ENCODE data around the gene EBF4.

EBF4 gene, protein sequence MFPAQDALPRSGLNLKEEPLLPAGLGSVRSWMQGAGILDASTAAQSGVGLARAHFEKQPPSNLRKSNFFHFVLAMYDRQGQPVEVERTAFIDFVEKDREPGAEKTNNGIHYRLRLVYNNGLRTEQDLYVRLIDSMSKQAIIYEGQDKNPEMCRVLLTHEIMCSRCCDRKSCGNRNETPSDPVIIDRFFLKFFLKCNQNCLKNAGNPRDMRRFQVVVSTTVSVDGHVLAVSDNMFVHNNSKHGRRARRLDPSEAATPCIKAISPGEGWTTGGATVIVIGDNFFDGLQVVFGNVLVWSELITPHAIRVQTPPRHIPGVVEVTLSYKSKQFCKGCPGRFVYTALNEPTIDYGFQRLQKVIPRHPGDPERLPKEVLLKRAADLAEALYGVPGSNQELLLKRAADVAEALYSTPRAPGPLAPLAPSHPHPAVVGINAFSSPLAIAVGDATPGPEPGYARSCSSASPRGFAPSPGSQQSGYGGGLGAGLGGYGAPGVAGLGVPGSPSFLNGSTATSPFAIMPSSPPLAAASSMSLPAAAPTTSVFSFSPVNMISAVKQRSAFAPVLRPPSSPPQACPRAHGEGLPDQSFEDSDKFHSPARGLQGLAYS

DNA sequence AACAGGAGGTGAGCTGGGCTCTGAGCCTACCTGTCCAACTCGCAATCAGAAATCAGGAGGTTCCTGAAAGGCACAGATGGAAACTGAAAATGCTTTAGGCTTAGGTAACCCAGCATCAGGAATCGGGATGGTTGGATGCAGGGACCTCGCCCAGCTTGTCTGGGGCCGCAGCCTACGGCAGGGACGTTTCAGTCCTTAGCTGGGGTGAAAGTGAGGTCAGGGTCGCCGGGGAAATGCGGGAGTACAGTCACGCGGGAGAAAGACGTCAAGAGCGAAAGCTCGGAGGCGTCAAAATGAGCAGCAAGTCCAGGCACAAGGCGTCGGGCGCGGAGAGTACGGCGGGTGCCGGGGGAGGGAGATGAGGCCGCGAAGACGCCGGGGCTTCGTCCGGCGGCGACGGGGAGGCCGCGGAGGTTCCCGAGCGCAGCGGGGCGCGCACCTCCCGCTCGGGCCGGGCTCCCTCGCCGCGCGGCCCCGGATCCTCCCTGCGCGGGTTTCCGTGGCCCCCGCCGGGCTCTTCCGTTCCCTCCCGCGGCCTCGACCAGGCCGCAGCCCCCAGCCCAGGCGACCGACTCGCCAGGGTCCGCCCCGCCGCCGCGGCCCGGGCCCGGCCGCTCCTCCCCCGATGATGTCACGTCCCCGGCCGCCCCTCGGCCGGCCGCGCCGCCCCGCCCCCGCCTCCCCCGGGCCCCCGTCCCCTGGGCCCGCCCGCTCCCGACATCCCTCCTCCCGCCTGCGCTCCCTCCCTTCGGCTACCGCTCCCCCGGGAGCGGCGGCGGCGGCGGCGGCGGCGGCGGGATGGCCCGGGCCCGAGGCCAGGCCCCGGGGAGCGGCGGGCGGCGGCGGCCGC is at the start of gene EBF4:
Gene EBF4 (plus strand): TSS at position 745 of the 850 bp plus-strand sequence. CDS start 866 bp downstream, outside the sequence.
- TF ChIP-seq GATA2 (IDR thresholded peaks at IDR 0.05; ENCODE audit: low read depth, low read length) (no peak), GATA3 (IDR thresholded peaks at IDR 0.05; ENCODE audit: low read depth, low read length) (no peak)

DNA sequence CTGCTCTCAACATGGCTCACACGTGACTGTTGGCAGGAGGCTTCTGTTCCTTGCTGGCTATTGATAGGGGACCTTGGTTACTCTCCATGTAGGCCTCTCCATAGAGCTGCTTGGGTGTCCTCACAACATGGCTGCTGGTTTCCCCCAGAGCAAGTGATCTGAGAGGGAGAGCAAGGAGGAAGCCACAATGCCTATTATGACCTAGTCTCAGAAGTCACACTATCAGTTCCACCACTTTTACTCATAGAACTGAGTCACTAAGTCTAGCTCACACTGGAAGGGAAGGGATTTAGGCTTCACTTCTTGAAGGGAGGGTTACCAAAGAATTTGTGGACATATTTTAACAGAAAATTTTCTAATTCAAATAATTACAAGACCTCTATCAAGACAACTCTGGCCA is 48.9 kb upstream of the EBF4 start:
- TF ChIP-seq GATA3 (IDR thresholded peaks at IDR 0.05; ENCODE audit: low read depth, low read length), result no peak

DNA sequence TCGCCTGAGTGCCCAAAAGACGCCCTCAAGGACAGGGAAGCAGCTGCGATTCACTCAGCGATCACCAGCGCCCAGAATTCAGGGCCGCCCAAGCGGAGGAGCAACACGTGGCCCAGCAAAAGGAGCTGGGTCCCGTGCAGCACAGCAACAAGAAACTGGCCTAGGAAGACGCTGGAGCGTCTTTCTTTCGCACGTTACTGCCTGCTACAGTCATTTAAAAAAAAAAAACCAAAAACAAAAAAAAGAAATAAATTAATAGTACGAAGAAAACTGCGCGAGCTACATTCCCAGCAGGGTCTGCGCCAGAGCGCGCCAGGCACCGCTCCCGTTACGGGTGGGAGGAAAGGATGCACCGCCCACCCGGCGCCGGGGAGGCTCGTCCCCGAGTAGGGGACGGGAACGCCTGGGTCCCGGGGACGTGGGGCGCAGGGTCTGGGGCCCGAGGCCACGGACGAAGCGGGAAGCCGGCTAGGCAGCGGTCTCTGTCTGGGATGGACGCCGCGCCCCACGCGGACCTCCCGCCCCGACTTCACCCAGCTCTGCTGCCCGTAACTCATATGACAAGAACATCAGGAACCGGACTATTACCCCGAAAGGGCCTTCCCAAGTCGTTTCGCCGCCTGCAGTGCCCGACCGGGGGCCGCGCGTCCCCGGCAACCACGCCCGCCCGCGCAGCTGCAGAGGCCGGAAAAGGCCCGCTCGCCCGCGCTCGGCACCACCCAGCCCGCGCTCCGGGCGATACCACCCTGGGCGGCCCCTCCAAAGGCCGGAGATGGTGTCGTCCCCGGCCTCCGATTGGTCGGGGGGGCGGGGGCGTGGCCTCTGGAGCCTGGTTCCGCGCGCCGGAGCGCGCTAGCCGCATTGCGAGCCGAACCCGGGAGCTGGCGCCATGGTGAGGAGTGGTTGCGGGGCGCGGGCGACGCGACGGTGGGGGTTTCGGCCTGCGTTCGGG is 40.5 kb upstream of the EBF4 start, which contains the start of gene NOP56:
Gene NOP56 (plus strand): TSS at position 861 of the 952 bp plus-strand sequence. CDS start 29 bp downstream, at position 890.
- TF ChIP-seq GATA2 (IDR thresholded peaks at IDR 0.05; ENCODE audit: low read depth, low read length), result no peak
- no peak for TF ChIP-seq GATA3 (IDR thresholded peaks at IDR 0.05; ENCODE audit: low read depth, low read length)

DNA sequence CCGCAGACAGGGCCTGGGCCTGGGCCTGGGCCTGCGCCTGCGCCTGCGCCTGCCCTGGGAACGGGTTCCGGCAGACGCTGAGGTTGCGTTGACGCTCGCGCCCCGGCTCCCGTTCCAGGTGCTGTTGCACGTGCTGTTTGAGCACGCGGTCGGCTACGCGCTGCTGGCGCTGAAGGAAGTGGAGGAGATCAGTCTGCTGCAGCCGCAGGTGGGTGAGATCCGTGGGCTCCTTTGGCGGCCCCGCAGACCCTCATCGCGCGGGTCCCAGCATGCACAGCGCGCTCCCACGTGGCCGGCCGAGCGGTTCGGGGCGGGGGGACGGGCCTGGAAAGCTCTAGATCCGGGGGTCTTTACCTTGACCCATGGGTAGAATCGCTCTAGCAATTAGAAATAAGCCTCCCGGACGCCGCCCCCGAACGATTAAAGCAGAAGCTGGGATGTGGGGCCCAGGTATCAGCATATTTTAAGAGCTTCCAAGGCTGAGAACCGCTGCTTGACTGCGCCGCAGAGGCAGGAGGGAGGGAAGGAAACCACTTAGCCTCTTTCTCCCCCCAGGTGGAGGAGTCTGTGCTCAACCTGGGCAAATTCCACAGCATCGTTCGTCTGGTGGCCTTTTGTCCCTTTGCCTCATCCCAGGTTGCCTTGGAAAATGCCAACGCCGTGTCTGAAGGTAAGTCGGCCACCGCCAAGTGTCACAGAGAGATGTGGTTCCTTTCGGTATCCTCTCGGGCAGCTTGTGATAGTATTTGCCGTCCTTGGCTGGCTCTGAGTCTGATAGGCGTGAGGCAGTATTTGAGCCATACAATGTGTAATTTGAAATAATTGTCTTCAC is 39.6 kb upstream of the EBF4 start:
- no peak for TF ChIP-seq GATA3 (IDR thresholded peaks at IDR 0.05; ENCODE audit: low read depth, low read length)
- TF ChIP-seq GATA2 (IDR thresholded peaks at IDR 0.05; ENCODE audit: low read depth, low read length), result no peak

DNA sequence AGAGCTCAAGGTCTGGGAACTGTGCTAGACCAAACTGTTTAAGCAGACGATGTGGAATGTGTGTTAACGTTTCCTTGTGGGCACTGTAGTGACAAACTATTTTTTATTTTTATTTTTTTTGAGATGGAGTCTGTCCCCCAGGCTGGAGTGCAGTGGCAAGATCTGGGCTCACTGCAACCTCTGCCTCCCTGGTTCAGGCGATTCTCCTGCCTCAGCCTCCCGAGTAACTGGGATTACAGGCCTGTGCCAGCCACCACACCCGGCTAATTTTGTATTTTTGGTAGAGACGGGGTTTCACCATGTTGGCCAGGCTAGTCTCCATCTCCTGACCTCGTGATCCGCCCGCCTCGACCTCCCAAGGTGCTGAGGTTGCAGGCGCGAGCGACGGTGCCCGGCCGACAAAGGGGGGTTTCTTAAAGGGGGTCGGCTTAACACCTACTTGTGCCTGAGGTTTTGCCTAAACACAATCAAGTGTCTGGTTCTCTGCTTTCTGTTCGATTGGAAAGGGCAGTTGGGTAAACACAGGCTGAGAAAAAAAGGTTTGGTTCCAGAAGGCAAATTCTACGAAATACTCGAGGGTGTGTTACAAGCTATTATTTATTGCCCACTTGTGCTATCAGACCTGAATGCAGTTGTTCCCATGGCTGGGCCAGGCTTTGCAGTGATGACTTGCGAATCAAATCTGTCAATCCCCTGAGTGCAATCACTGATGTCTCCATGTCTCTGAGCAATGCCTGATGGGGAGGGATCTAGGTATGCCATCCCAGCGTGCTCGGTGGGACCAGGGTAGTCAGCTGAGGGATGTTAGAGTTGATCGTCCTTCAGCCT is 38.8 kb upstream of the EBF4 start:
- TF ChIP-seq GATA3 (IDR thresholded peaks at IDR 0.05; ENCODE audit: low read depth, low read length) (no peak), GATA2 (IDR thresholded peaks at IDR 0.05; ENCODE audit: low read depth, low read length) (no peak)

DNA sequence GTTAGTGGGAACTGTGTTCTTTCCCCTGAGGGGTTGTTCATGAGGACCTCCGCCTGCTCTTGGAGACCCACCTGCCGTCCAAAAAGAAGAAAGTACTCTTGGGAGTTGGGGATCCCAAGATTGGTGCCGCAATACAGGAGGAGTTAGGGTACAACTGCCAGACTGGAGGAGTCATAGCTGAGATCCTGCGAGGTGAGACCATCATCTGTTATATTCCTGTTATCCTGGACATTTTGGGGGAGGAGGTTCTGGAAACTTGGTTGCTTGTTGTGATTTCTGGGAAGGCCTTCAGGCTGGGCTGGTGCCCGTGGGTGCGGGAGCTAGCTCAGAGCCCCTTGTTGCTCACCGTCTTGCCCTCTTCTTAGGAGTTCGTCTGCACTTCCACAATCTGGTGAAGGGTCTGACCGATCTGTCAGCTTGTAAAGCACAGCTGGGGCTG is 38.2 kb upstream of the EBF4 start:
- TF ChIP-seq GATA3 (IDR thresholded peaks at IDR 0.05; ENCODE audit: low read depth, low read length) (no peak), GATA2 (IDR thresholded peaks at IDR 0.05; ENCODE audit: low read depth, low read length) (no peak)

DNA sequence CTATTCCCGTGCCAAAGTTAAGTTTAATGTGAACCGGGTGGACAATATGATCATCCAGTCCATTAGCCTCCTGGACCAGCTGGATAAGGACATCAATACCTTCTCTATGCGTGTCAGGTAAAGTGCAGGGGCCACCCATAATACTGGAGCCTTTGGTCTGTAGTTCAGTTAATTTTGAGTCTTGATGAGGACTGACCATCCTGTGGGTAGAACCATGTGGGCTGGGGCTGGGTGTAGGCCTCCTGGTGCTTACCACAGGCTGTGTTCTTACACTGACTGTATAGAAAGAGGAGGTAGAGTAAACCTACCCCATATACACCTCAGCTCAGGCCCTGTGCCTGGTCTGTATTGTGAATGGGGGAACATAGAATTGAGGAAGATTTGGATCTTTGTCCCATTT is 37.7 kb upstream of the EBF4 start:
- TF ChIP-seq GATA3 (IDR thresholded peaks at IDR 0.05; ENCODE audit: low read depth, low read length) (no peak), GATA2 (IDR thresholded peaks at IDR 0.05; ENCODE audit: low read depth, low read length) (no peak)

DNA sequence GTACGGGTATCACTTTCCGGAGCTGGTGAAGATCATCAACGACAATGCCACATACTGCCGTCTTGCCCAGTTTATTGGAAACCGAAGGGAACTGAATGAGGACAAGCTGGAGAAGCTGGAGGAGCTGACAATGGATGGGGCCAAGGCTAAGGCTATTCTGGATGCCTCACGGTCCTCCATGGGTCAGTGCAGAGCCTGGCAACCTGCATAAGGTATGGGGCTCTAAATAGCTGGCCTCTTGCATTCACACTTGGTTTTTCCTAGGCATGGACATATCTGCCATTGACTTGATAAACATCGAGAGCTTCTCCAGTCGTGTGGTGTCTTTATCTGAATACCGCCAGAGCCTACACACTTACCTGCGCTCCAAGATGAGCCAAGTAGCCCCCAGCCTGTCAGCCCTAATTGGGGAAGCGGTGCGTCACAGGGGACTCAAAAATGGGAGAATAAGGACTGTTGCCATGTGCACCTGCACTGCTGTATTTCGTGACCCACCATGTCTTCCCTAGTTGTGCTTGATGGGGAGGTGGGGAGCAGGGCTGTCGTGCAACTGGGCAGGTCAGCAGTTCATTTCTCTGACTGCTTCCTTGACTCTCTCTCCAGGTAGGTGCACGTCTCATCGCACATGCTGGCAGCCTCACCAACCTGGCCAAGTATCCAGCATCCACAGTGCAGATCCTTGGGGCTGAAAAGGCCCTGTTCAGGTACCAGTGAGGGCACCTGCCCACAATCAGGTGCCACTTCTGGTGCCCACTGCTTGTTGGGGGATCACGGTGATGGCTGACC is 37.1 kb upstream of the EBF4 start:
- TF ChIP-seq GATA3 (IDR thresholded peaks at IDR 0.05; ENCODE audit: low read depth, low read length) (no peak), GATA2 (IDR thresholded peaks at IDR 0.05; ENCODE audit: low read depth, low read length) (no peak)

DNA sequence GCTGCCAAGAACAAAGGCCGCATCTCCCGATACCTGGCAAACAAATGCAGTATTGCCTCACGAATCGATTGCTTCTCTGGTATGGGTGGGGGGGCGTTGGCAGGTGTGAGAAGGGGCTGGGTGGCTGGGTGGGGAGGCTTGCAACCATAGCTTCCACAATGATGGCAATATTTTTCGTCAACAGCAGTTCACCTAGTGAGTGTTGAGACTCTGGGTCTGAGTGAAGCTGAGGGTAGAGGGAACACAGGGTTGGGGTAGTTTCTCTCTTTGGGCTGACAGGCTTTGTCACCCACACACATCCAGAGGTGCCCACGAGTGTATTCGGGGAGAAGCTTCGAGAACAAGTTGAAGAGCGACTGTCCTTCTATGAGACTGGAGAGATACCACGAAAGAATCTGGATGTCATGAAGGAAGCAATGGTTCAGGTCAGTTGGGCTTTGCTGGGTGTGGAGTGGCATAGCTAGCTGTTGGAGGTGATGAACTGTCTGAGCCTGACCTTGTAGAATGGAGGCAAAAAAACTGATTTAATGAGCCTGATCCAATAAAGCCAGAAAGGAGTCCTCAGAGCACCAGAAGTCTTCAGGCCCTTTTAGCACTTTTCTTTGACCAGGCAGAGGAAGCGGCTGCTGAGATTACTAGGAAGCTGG is 36.0 kb upstream of the EBF4 start:
- TF ChIP-seq GATA2 (IDR thresholded peaks at IDR 0.05; ENCODE audit: low read depth, low read length), result no peak

DNA sequence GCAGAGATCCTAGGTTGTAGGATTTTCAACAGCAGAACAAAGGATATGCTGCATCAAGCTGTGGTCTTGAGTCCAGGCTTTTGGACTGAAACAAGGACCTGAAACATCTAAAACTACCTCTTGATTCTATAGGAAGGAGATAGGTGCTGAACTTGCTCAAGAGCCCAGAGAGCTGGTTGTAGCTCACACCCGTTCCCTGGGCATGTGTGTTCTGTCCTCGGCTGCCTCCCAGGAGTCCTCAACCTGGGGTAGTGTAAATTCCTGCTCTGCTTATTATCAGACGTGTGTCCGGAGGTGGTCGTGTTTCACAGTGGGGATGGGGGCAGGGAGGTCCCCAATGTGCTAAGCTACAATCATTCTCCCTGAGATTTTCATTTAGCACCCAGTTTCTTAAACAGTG is 35.3 kb upstream of the EBF4 start:
- TF ChIP-seq GATA3 (IDR thresholded peaks at IDR 0.05; ENCODE audit: low read depth, low read length), result no peak
- no peak for TF ChIP-seq GATA2 (IDR thresholded peaks at IDR 0.05; ENCODE audit: low read depth, low read length)

DNA sequence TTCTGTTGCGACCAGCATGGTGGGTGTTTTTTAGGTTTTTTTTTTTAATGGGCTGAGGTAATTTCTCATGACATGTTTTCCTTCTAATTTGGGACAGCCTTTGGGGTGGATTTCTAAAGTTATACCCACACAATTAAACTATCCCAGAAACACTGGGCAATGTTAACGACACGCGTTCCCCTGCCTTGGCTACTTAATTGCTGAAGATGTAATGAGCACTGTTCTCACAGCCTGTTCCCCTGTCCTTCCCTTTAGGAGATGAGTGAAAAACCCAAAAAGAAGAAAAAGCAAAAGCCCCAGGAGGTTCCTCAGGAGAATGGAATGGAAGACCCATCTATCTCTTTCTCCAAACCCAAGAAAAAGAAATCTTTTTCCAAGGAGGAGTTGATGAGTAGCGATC is 34.9 kb upstream of the EBF4 start:
- TF ChIP-seq GATA2 (IDR thresholded peaks at IDR 0.05; ENCODE audit: low read depth, low read length), result no peak
- TF ChIP-seq GATA3 (IDR thresholded peaks at IDR 0.05; ENCODE audit: low read depth, low read length), result no peak

All from SH-SY5Y (cell line).